Stimulated activated CD8-positive, alpha-beta memory T cell treated with anti-CD3 and anti-CD28 coated beads, Interleukin-7, amount 100 ng/mL, for 48 hours (primary cell): Measurements from ENCODE around the gene CACNA1B.
A peak's percentile ranks its signal among the peaks of the same experiment; 100 is the strongest.
"Not testable (repeated sequence)": the region's sequence is repeated elsewhere in the genome, so short reads cannot be mapped to it uniquely, and the experiment has no call there.

Experiments
- DNase-seq, 2 donors: peaks; one replicate each; pipeline ENCODE4 v3.0.0-alpha.2; 2020; ENCODE audit warnings: low read depth in 1 of 2; ENCODE audit errors: extremely low read depth in 1 of 2

CACNA1B gene

GRCh38 chr9:138126858-138127584 lies 249.4 kb downstream of the CACNA1B start:
- DNase-seq: not testable (repeated sequence)

- DNase-seq: not testable (repeated sequence)
Observed at GRCh38 chr9:138128027-138128426, 250.4 kb downstream of the CACNA1B start.

GRCh38 chr9:138129318-138129717 lies 251.7 kb downstream of the CACNA1B start:
- DNase-seq: not testable (repeated sequence)

GRCh38 chr9:138132946-138133705 lies 255.5 kb downstream of the CACNA1B start:
- DNase-seq: not testable (repeated sequence)

GRCh38 chr9:138134581-138134980 lies 257.0 kb downstream of the CACNA1B start:
- not testable (repeated sequence) for DNase-seq

- not testable (repeated sequence) for DNase-seq
Observed at GRCh38 chr9:138139096-138139495, 261.5 kb downstream of the CACNA1B start.

- DNase-seq: not testable (repeated sequence)
Observed at GRCh38 chr9:138140980-138141379, 263.4 kb downstream of the CACNA1B start.

GRCh38 chr9:138142528-138143244 lies 265.1 kb downstream of the CACNA1B start:
- not testable (repeated sequence) for DNase-seq

GRCh38 chr9:138143491-138143890 lies 265.9 kb downstream of the CACNA1B start:
- DNase-seq: not testable (repeated sequence)

GRCh38 chr9:138147556-138147955 lies 270.0 kb downstream of the CACNA1B start:
- peak in 1 of 2 donors; percentile 18 for DNase-seq

- not testable (repeated sequence) for DNase-seq
Observed at GRCh38 chr9:138149672-138150656, 272.4 kb downstream of the CACNA1B start.

- not testable (repeated sequence) for DNase-seq
Observed at GRCh38 chr9:138155788-138156187, 278.2 kb downstream of the CACNA1B start.

GRCh38 chr9:138166793-138167192 lies 289.2 kb downstream of the CACNA1B start:
- not testable (repeated sequence) for DNase-seq
